B cell (primary cell): ENCODE measurements around the gene WDR11. TPM values are rescaled to one million over a fixed set of nuclear protein-coding genes. Genes with fewer than 3 reads are reported as not detected.

Source experiments
- ATAC-seq: fragments of 200-7000 bp; cut with Tn5 transposase; one replicate; pipeline ENCODE4 v1.10.0; 2021; ENCODE audit warnings: low read depth, mild to moderate bottlenecking, moderate number of reproducible peaks, moderate library complexity
- CTCF ChIA-PET: fragments of 350-600 bp; sonication (Branson Sonifier 250); formaldehyde crosslinking; loops from one replicate; lab custom pipeline; 2021; ENCODE audit warnings: antibody characterized with exemption, inconsistent platforms; lab: Charles Lee
- POLR2A ChIA-PET: fragments of 350-600 bp; sonication (Branson Sonifier 250); formaldehyde crosslinking; loops from one replicate; lab custom pipeline; 2021; ENCODE audit warnings: antibody characterized with exemption; lab: Charles Lee
- DNase-seq: peaks from one replicate; pipeline ENCODE4 v3.0.0; 2013
- H2AFZ ChIP-seq: 2 replicates; pipeline ENCODE4 v1.6.1; 2012; ENCODE audit warnings: mild to moderate bottlenecking, low read depth, low read length; ENCODE audit not compliant: insufficient read depth, poor library complexity, severe bottlenecking
- H3K27ac ChIP-seq, 2 donors: 1 replicate in 1 of 2; 2 replicates in 1 of 2; pipeline ENCODE4 v1.5.1; 2012 to 2013; ENCODE audit warnings: low read length in 2 of 2, mild to moderate bottlenecking in 2 of 2, moderate library complexity in 1 of 2
- H3K27me3 ChIP-seq, 4 experiments: fragments of 200-600 bp in 1 of 4; sonication (generic) in 1 of 4; replicated peaks in 1 of 4; 1 replicate in 2 of 4; 2 replicates in 2 of 4; pipeline versions ENCODE4 v1.6.1 to v1.7.0; 2013 to 2016; ENCODE audit warnings: low read length in 3 of 4, mild to moderate bottlenecking in 2 of 4, mixed read lengths in 1 of 4, moderate library complexity in 1 of 4; ENCODE audit not compliant: insufficient read depth in 4 of 4, control insufficient read depth in 3 of 4; ENCODE audit errors: control extremely low read depth in 1 of 4
- H3K36me3 ChIP-seq, 2 experiments: replicated peaks in 1 of 2; 1 replicate in 1 of 2; 2 replicates in 1 of 2; pipeline versions ENCODE4 v1.6.1 to v1.7.1; 2013; ENCODE audit warnings: low read length in 1 of 2; ENCODE audit not compliant: insufficient read depth in 2 of 2, control insufficient read depth in 1 of 2; ENCODE audit errors: control extremely low read depth in 1 of 2, extremely low read depth in 1 of 2
- H3K4me1 ChIP-seq, 2 donors: fragments of 200-600 bp in 1 of 2; sonication (generic) in 1 of 2; 1 replicate in 1 of 2; 2 replicates in 1 of 2; pipeline versions ENCODE4 v1.5.1 to v1.6.1; 2013 to 2017; ENCODE audit warnings: low read length in 2 of 2; ENCODE audit not compliant: control insufficient read depth in 2 of 2, insufficient read depth in 2 of 2
- H3K4me2 ChIP-seq: replicated peaks from 2 replicates; pipeline ENCODE3; 2012; ENCODE audit warnings: mild to moderate bottlenecking, low read depth, low read length; ENCODE audit not compliant: poor library complexity, severe bottlenecking
- H3K4me3 ChIP-seq, 5 experiments: fragments of 200-600 bp in 1 of 5; sonication (generic) in 1 of 5; 1 replicate in 3 of 5; 2 replicates in 2 of 5; pipeline versions ENCODE4 v1.5.1 to v1.7.0; 2011 to 2016; ENCODE audit warnings: low read length in 4 of 5, mild to moderate bottlenecking in 4 of 5, low read depth in 2 of 5, control low read depth in 1 of 5, moderate library complexity in 1 of 5; ENCODE audit not compliant: insufficient read depth in 1 of 5; ENCODE audit errors: control extremely low read depth in 1 of 5, extremely low read depth in 1 of 5
- H3K79me2 ChIP-seq: fragments of 200-600 bp; sonication (generic); one replicate; pipeline ENCODE4 v1.6.0; 2016; ENCODE audit warnings: low read length; ENCODE audit not compliant: control insufficient read depth, insufficient read depth
- H3K9ac ChIP-seq: fragments of 200-600 bp; sonication (generic); 2 replicates; pipeline ENCODE4 v1.6.1; 2017; ENCODE audit warnings: mild to moderate bottlenecking, low read length, moderate library complexity
- H3K9me3 ChIP-seq, 3 donors: one replicate each; pipeline versions ENCODE4 v1.6.1 to v1.7.1; 2013; ENCODE audit warnings: low read length in 2 of 3; ENCODE audit not compliant: control insufficient read depth in 2 of 3, insufficient read depth in 1 of 3; ENCODE audit errors: control extremely low read depth in 1 of 3
- H4K20me1 ChIP-seq: 2 replicates; pipeline ENCODE4 v1.6.0; 2012; ENCODE audit warnings: mild to moderate bottlenecking, low read length; ENCODE audit not compliant: insufficient read depth, control insufficient read depth, poor library complexity, severe bottlenecking
- H3K27ac Mint-ChIP-seq: one replicate; pipeline ENCODE4 v1.8.0; 2021; ENCODE audit warnings: mixed read lengths
- H3K27me3 Mint-ChIP-seq: one replicate; pipeline ENCODE4 v1.8.0; 2021; ENCODE audit warnings: mixed read lengths
- H3K4me1 Mint-ChIP-seq: one replicate; pipeline ENCODE4 v1.8.0; 2021; ENCODE audit warnings: mixed read lengths
- H3K4me3 Mint-ChIP-seq: one replicate; pipeline ENCODE4 v1.8.0; 2021; ENCODE audit warnings: mixed read lengths
- H3K9me3 Mint-ChIP-seq: one replicate; pipeline ENCODE4 v1.8.0; 2022; ENCODE audit warnings: mixed read lengths; ENCODE audit not compliant: insufficient read depth
- EZH2 ChIP-seq: IDR thresholded peaks from 2 replicates; pipeline ENCODE4 v1.6.1; 2012; ENCODE audit warnings: borderline replicate concordance, low read depth, mild to moderate bottlenecking, moderate library complexity, low read length; ENCODE audit not compliant: insufficient read depth, poor library complexity, severe bottlenecking
- WGBS: methylation state at CpG from one replicate; pipeline ENCODE4 v1.1.5; 2013; ENCODE audit warnings: missing lambda C conversion rate; ENCODE audit not compliant: insufficient coverage; 5-methylcytosine and 5-hydroxymethylcytosine counted together
- intact Hi-C: fragments of 100-400 bp; cut with micrococcal nuclease; formaldehyde crosslinking; loops from one replicate; pipeline ENCODE4 v1.10.0; 2022
- polyA plus RNA-seq: library from polyadenylated mRNA; depleted of rRNA; stranded (reverse); fragments of >200 nt; gene quantifications from 2 replicates; pipeline ENCODE4 v1.2.3, GENCODE V29; 2012
- total RNA-seq, 2 donors: library from RNA; stranded (reverse); fragments of 120-200 nt in 1 of 2; gene quantifications; 1 replicate in 1 of 2; 2 replicates in 1 of 2; pipeline versions ENCODE4 v1.2.3 to v1.2.4, GENCODE V29; 2013 to 2022
- TF ChIP-seq, protein P1 (sequence below): fragments of 200-600 bp; IDR thresholded peaks from one replicate; pipeline ENCODE4 v1.8.0; 2022; ENCODE audit warnings: antibody characterized with exemption, mild to moderate bottlenecking

Gene WDR11
- total and polyA plus RNA-seq, 2 donors (not counting 1 experiment from before 2014, with no cell fraction given) = 94.4 to 230 TPM

DNA sequence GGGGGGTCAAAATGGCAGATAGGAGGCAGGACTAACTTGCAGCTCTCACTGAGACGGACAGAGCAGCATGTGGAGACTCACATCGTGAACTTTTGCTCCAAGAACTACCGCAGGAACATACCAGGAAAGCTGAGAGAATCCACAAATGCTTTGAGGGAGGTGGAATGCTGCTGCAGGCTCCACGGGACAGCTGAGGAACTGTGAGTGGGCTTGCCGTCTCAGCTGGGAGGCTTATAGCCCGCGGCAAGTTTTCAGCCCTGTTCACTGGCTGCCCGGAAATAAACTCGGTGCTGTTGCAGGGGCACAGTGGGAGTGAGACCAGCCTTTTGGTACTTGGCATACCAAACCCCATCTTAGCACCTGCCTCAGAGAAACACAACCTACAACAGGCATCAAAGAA is 19.1 kb upstream of the WDR11 start:
- Mint-ChIP-seq H3K27ac (no peak overlapping the region), H3K4me3 (no peak overlapping the region), H3K9me3 (no peaks in the 10 kb centered on the region), H3K4me1 (peaks cover 16% of the 10 kb centered on the region), H3K27me3 (peaks cover 5% of the 10 kb centered on the region)
- Histone ChIP-seq H3K9me3 (no peaks in the 10 kb centered on the region), H2AFZ (no peak overlapping the region), H3K9ac (no peak overlapping the region), H4K20me1 (no peaks in the 10 kb centered on the region), H3K27ac (no peak overlapping the region), H3K36me3 (no peaks in the 10 kb centered on the region), H3K79me2 (no peaks in the 10 kb centered on the region), H3K4me3 (no peak overlapping the region), H3K4me2 (no peak overlapping the region), H3K27me3 (peaks cover 0 to 3% (median 0%) of the 10 kb centered on the region in 4 experiments), H3K4me1 (peaks cover 12 to 16% of the 10 kb centered on the region in 2 donors)
- no peak for TF ChIP-seq EZH2
- TF ChIP-seq, protein P1, sequence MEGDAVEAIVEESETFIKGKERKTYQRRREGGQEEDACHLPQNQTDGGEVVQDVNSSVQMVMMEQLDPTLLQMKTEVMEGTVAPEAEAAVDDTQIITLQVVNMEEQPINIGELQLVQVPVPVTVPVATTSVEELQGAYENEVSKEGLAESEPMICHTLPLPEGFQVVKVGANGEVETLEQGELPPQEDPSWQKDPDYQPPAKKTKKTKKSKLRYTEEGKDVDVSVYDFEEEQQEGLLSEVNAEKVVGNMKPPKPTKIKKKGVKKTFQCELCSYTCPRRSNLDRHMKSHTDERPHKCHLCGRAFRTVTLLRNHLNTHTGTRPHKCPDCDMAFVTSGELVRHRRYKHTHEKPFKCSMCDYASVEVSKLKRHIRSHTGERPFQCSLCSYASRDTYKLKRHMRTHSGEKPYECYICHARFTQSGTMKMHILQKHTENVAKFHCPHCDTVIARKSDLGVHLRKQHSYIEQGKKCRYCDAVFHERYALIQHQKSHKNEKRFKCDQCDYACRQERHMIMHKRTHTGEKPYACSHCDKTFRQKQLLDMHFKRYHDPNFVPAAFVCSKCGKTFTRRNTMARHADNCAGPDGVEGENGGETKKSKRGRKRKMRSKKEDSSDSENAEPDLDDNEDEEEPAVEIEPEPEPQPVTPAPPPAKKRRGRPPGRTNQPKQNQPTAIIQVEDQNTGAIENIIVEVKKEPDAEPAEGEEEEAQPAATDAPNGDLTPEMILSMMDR = no peak
- ChIA-PET POLR2A (interaction anchor here (0.5 kb wide), 1 partner anchor 21 kb away, joined by 3 read pairs; no protein-coding TSS in a partner anchor), CTCF (no interaction called here)
- intact Hi-C loops = no loop called here
- ATAC-seq (no peak), DNase-seq (no peak)
- 96% methylated on average over 8 of the region's 9 CpGs for WGBS

DNA sequence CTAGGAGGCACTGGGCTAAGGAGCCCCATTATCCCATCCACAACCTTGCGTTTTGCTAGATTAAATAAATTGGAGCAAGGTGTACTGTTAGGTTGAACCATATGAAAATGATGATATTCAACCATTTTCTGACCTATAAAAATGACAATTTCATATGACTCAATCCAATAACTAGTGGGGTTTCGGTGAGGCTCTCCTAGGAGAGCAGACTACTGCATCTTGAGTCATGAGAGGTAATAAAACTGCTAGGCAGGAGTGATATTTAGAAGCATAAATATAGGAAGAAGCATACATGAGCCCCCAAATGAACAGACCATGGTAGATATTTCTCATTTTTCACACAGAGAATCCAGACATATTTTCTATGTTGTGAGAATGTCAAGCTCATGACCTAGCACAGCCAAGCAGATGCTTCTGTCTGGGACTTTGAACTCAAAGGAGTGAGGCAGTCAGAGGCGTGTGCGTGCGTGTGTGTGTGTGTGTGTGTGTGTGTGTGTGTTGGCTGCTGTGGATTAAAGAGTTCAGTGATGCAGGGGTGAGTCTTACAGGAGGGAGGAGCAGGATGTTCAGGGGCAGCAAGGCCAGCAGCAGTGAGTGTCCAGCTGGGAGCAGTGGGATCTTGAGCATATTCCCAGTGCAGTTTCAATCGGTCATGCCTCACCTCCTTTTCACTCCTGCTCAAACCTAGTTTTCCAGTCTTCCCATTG is 17.8 kb upstream of the WDR11 start:
- H3K27me3 Mint-ChIP-seq = peaks cover 5% of the 10 kb centered on the region
- H3K36me3 ChIP-seq = no peaks in the 10 kb centered on the region
- no peak overlapping the region for H3K4me2 ChIP-seq
- WGBS = 72% methylated on average over 3 of the region's 6 CpGs
- H4K20me1 ChIP-seq = no peaks in the 10 kb centered on the region
- peaks cover 3% of the 10 kb centered on the region for H3K4me1 Mint-ChIP-seq
- POLR2A ChIA-PET = no interaction called here
- H3K4me3 Mint-ChIP-seq = no peak overlapping the region
- TF ChIP-seq EZH2 = no peak
- TF ChIP-seq, protein P1 = no peak
- H3K9ac ChIP-seq = no peak overlapping the region
- peaks cover 2 to 5% of the 10 kb centered on the region in 2 donors for H3K4me1 ChIP-seq
- H3K9me3 Mint-ChIP-seq = no peaks in the 10 kb centered on the region
- intact Hi-C loops = no loop called here
- H3K9me3 ChIP-seq = no peaks in the 10 kb centered on the region
- CTCF ChIA-PET = no interaction called here
- no peak overlapping the region for H2AFZ ChIP-seq
- no peak overlapping the region for H3K27ac Mint-ChIP-seq
- H3K79me2 ChIP-seq = no peaks in the 10 kb centered on the region
- no peak overlapping the region for H3K4me3 ChIP-seq
- H3K27me3 ChIP-seq = peaks cover 0 to 3% (median 0%) of the 10 kb centered on the region in 4 experiments
- no peak overlapping the region for H3K27ac ChIP-seq
- DNase-seq (no peak), ATAC-seq (no peak)
